Activated B cell treated with CpG ODN at 0.5 μM for 24 hours (primary cell): ENCODE results near the gene ABHD1. TPM values are rescaled to one million over a fixed set of nuclear protein-coding genes. Genes with fewer than 3 reads are reported as not detected.

ENCODE experiments used
- ATAC-seq: fragments of 200-7000 bp; cut with Tn5 transposase; one replicate; pipeline ENCODE4 v1.10.0; 2021; ENCODE audit warnings: low read depth, mild to moderate bottlenecking, moderate library complexity
- CTCF ChIA-PET: fragments of 350-600 bp; sonication (Branson Sonifier 250); formaldehyde crosslinking; loops from one replicate; lab custom pipeline; 2021; ENCODE audit warnings: antibody characterized with exemption; lab: Charles Lee
- POLR2A ChIA-PET: fragments of 350-600 bp; sonication (Branson Sonifier 250); formaldehyde crosslinking; loops from one replicate; lab custom pipeline; 2021; ENCODE audit warnings: antibody characterized with exemption; lab: Charles Lee
- DNase-seq: peaks from one replicate; pipeline ENCODE4 v3.0.0; 2022
- H3K27ac Mint-ChIP-seq: one replicate; pipeline ENCODE4 v1.8.0; 2020; ENCODE audit warnings: mixed read lengths
- H3K27me3 Mint-ChIP-seq: one replicate; pipeline ENCODE4 v1.8.0; 2021; ENCODE audit warnings: mixed read lengths
- H3K36me3 Mint-ChIP-seq: one replicate; pipeline ENCODE4 v1.8.0; 2021; ENCODE audit warnings: low read depth, mixed read lengths
- H3K4me1 Mint-ChIP-seq: one replicate; pipeline ENCODE4 v1.8.0; 2021; ENCODE audit warnings: mixed read lengths
- H3K4me3 Mint-ChIP-seq: one replicate; pipeline ENCODE4 v1.8.0; 2020; ENCODE audit warnings: mild to moderate bottlenecking, mixed read lengths
- H3K9me3 Mint-ChIP-seq: one replicate; pipeline ENCODE4 v1.8.0; 2020; ENCODE audit warnings: mixed read lengths
- intact Hi-C: fragments of 100-400 bp; cut with micrococcal nuclease; formaldehyde crosslinking; loops from one replicate; pipeline ENCODE4 v1.15.1; 2024
- total RNA-seq: library from RNA; stranded (reverse); gene quantifications from 2 replicates; pipeline ENCODE4 v1.2.3, GENCODE V29; 2022
- TF ChIP-seq, protein P1 (sequence below): fragments of 200-600 bp; IDR thresholded peaks from one replicate; pipeline ENCODE4 v1.8.0; 2022; ENCODE audit warnings: antibody characterized with exemption, mild to moderate bottlenecking

The ABHD1 gene
- total RNA-seq, 1 donor from 2014 or later = 1.1 TPM

DNA sequence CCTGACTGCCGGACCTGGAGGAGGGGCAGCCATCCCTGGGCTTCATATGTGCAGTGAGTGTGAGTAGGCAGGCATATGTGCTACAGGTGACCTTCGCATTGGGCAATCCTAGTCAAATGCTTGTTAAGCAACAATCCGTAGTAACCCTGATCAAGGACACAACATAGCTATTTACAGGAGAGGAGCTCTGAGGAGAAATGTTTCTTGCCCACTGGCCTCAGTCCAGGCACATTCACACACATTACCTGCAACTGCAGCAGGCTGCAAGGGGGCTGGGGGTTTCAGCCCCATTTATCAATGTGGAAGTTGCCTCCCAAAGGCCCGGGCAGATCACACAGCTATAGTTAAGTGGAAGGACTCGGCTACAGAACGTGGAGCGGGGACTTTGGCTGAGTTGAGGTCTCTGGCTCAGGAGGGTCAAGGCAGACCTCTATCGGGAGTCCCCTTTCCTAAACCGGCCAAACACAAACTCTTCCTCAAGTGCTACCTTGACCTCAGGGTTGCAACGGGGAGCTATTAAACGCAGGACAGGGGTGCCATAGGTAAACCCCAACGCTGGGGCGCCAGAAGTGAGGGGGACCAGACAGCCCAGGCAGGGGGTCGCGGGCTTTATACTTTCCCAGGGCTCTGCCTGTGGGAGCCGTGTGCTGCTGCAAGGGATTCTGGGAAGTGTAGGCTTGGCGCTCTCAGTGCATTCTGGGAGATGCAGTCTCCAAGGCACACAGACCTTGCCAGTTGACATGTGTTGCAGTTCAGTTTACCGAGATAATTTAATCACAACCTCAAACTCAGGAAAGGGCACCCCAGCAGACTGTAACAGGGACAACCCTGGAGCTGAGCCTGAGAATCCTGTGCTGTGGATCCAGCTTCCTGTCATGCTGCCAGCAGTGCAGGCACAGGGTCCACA lies 27.6 kb upstream of the ABHD1 start:
- ATAC-seq = peak; percentile 98
- DNase-seq = no peak

DNA sequence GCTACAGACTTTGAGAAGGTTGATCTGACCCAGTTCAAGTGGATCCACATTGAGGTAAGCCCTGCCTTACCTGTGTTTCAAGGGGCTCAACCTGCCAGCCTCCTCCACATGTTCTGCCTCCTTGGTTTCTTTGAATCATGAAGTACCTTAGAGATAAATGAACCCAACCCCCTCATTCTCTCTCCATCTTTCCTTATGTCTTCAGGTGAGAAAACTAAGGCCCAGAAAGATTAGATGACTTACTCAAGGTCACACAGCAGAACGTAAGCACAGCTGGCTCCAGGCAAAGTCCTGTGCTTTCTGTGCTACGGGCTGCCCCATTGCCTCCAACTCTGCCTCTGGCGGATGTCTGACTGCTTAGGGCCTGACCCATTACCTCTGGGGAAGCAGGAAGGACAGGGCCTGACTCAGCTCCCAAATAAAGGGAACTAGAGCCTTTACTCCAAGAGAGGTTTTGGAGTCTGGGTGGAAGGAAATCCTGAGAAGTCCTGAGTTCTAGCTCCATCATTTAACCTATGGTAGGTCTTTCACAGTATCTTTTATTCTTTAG lies 26.8 kb upstream of the ABHD1 start:
- intact Hi-C loops = loop anchor here (1.0 kb wide), 1 partner anchor 11 kb away; the partner anchor contains the start of gene KHK
- ATAC-seq = no peak
- Mint-ChIP-seq H3K27ac (no peak overlapping the region), H3K4me1 (peaks cover 11% of the 10 kb centered on the region), H3K36me3 (no peaks in the 10 kb centered on the region), H3K4me3 (no peak overlapping the region), H3K27me3 (no peaks in the 10 kb centered on the region), H3K9me3 (no peaks in the 10 kb centered on the region)
- ChIA-PET POLR2A (interaction anchor here (1.4 to 2.1 kb wide), 3 partner anchors 26 to 115 kb away, joined by 4 to 7 read pairs (median 6); partner anchors contain the start of genes ATRAID, OST4, PREB and SLC5A6), CTCF (interaction anchor here (0.7 to 2.1 kb wide), 8 partner anchors 9 to 206 kb away, joined by 3 to 14 read pairs (median 4); no protein-coding TSS in a partner anchor)
- DNase-seq = no peak
- TF ChIP-seq, protein P1, sequence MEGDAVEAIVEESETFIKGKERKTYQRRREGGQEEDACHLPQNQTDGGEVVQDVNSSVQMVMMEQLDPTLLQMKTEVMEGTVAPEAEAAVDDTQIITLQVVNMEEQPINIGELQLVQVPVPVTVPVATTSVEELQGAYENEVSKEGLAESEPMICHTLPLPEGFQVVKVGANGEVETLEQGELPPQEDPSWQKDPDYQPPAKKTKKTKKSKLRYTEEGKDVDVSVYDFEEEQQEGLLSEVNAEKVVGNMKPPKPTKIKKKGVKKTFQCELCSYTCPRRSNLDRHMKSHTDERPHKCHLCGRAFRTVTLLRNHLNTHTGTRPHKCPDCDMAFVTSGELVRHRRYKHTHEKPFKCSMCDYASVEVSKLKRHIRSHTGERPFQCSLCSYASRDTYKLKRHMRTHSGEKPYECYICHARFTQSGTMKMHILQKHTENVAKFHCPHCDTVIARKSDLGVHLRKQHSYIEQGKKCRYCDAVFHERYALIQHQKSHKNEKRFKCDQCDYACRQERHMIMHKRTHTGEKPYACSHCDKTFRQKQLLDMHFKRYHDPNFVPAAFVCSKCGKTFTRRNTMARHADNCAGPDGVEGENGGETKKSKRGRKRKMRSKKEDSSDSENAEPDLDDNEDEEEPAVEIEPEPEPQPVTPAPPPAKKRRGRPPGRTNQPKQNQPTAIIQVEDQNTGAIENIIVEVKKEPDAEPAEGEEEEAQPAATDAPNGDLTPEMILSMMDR = no peak

More for the DNA sequence above, 27.6 kb upstream of the ABHD1 start:
- POLR2A ChIA-PET = interaction anchor here (0.9 to 2.1 kb wide), 4 partner anchors 9 to 116 kb away, joined by 3 to 7 read pairs (median 5); partner anchors contain the start of genes ATRAID, OST4, PREB and SLC5A6
- Mint-ChIP-seq H3K4me3 (peak overlapping the region; percentile 81), H3K9me3 (no peaks in the 10 kb centered on the region), H3K4me1 (peaks cover 11% of the 10 kb centered on the region), H3K36me3 (no peaks in the 10 kb centered on the region), H3K27me3 (no peaks in the 10 kb centered on the region), H3K27ac (no peak overlapping the region)
- TF ChIP-seq, protein P1 = no peak
- intact Hi-C loops = loop anchor here (1.0 kb wide), 1 partner anchor 10 kb away; the partner anchor contains the start of gene KHK
- CTCF ChIA-PET = interaction anchor here (1.1 to 2.1 kb wide), 3 partner anchors 10 to 185 kb away, joined by 3 to 14 read pairs (median 8); no protein-coding TSS in a partner anchor

DNA sequence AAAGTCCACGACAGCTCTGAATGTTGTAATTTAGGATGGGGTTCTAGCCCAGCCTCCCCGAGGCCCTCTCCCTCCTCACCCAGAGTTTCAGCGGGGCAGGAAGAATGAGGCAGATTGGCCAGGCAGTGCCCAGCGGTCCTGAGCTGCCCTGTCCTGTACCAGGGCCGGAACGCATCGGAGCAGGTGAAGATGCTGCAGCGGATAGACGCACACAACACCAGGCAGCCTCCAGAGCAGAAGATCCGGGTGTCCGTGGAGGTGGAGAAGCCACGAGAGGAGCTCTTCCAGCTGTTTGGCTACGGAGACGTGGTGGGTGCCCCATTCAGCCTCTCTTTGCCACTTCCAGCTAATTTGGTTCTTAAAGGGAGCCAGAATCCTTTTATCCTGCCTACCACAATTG lies 26.3 kb upstream of the ABHD1 start:
- ChIA-PET POLR2A (interaction anchor here (2.1 kb wide), 1 partner anchor 26 kb away, joined by 7 read pairs; the partner anchor contains the start of gene OST4), CTCF (interaction anchor here (0.7 to 2.1 kb wide), 8 partner anchors 16 to 206 kb away, joined by 3 to 14 read pairs (median 4); no protein-coding TSS in a partner anchor)
- Mint-ChIP-seq H3K27me3 (no peaks in the 10 kb centered on the region), H3K4me1 (peaks cover 11% of the 10 kb centered on the region), H3K4me3 (no peak overlapping the region), H3K36me3 (no peaks in the 10 kb centered on the region), H3K27ac (no peak overlapping the region), H3K9me3 (no peaks in the 10 kb centered on the region)
- no peak for ATAC-seq
- intact Hi-C loops = no loop called here
- TF ChIP-seq, protein P1 = no peak
- DNase-seq = no peak

DNA sequence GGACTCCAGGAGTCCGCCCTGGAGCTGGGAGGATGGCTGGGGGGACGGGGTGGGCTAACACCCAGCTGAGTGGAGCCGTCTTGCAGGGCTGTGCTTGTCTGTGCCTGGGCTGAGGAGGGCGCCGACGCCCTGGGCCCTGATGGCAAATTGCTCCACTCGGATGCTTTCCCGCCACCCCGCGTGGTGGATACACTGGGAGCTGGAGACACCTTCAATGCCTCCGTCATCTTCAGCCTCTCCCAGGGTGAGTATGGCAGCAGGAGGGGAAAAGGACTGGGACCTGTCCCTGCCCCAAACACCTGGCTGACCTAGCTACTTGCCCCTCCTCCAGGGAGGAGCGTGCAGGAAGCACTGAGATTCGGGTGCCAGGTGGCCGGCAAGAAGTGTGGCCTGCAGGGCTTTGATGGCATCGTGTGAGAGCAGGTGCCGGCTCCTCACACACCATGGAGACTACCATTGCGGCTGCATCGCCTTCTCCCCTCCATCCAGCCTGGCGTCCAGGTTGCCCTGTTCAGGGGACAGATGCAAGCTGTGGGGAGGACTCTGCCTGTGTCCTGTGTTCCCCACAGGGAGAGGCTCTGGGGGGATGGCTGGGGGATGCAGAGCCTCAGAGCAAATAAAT lies 24.2 kb upstream of the ABHD1 start:
- no peak overlapping the region for H3K4me3 Mint-ChIP-seq
- H3K9me3 Mint-ChIP-seq = no peaks in the 10 kb centered on the region
- DNase-seq = no peak
- ChIA-PET POLR2A (interaction anchor here (0.5 kb wide), 1 partner anchor 12 kb away, joined by 4 read pairs; no protein-coding TSS in a partner anchor), CTCF (interaction anchor here (0.9 to 4.6 kb wide), 5 partner anchors 92 to 204 kb away, joined by 3 to 38 read pairs (median 7); partner anchors contain the start of genes CAD and TRIM54)
- H3K27me3 Mint-ChIP-seq = peaks cover 1% of the 10 kb centered on the region
- intact Hi-C loops = no loop called here
- no peak overlapping the region for H3K27ac Mint-ChIP-seq
- TF ChIP-seq, protein P1 = no peak
- ATAC-seq = no peak
- peaks cover 11% of the 10 kb centered on the region for H3K4me1 Mint-ChIP-seq
- no peaks in the 10 kb centered on the region for H3K36me3 Mint-ChIP-seq
